ENCODE measurements around the gene IGSF21. TPM values are rescaled to one million over a fixed set of nuclear protein-coding genes. Genes with fewer than 3 reads are reported as not detected.

IGSF21 gene
- total and polyA plus RNA-seq, 4 donors, result 0.95 to 10.1 (median 3.8) TPM

- DNase-seq, result no peak
- intact Hi-C loops (cut with DNase I), result no loop called here
- WGBS, 2 donors, result 38 to 53% methylated on average over 4 of the region's 4 CpGs
- H3K36me3 ChIP-seq (ENCODE audit: control insufficient read depth in 1 of 2, insufficient read depth in 2 of 2, low read length in 1 of 2), result no peaks in the 10 kb centered on the region
- peaks cover 2% of the 10 kb centered on the region for H3K9me3 ChIP-seq (ENCODE audit: control insufficient read depth, low read length)
- no peak overlapping the region for H3K27ac ChIP-seq (ENCODE audit: low read depth in 1 of 2, low read length in 2 of 2)
- H3K27me3 ChIP-seq (ENCODE audit: control insufficient read depth in 1 of 2, insufficient read depth in 2 of 2, low read length in 1 of 2), result no peaks in the 10 kb centered on the region
- no peaks in the 10 kb centered on the region for H3K4me1 ChIP-seq (ENCODE audit: control insufficient read depth in 1 of 2, insufficient read depth in 2 of 2, low read length in 2 of 2)
- no peak for ATAC-seq (ENCODE audit: low FRiP score)
- no peak overlapping the region for H3K4me3 ChIP-seq (ENCODE audit: low read length in 2 of 2)
Observed at GRCh38 chr1:18247151-18247550, 139.6 kb downstream of the IGSF21 start.

- DNase-seq (no peak), ATAC-seq (ENCODE audit: low FRiP score) (no peak)
- intact Hi-C loops (cut with DNase I), result no loop called here
- Histone ChIP-seq H3K36me3 (ENCODE audit: control insufficient read depth in 1 of 2, insufficient read depth in 2 of 2, low read length in 1 of 2) (no peaks in the 10 kb centered on the region), H3K4me1 (ENCODE audit: control insufficient read depth in 1 of 2, insufficient read depth in 2 of 2, low read length in 2 of 2) (no peaks in the 10 kb centered on the region), H3K27me3 (ENCODE audit: control insufficient read depth in 1 of 2, insufficient read depth in 2 of 2, low read length in 1 of 2) (no peaks in the 10 kb centered on the region), H3K4me3 (ENCODE audit: low read length in 2 of 2) (no peak overlapping the region), H3K9me3 (ENCODE audit: control insufficient read depth, low read length) (peaks cover 2% of the 10 kb centered on the region), H3K27ac (ENCODE audit: low read depth in 1 of 2, low read length in 2 of 2) (no peak overlapping the region)
- 32 to 34% methylated on average over 3 of the region's 3 CpGs for WGBS, 2 donors
Observed at GRCh38 chr1:18249631-18250030, 142.0 kb downstream of the IGSF21 start.

DNA sequence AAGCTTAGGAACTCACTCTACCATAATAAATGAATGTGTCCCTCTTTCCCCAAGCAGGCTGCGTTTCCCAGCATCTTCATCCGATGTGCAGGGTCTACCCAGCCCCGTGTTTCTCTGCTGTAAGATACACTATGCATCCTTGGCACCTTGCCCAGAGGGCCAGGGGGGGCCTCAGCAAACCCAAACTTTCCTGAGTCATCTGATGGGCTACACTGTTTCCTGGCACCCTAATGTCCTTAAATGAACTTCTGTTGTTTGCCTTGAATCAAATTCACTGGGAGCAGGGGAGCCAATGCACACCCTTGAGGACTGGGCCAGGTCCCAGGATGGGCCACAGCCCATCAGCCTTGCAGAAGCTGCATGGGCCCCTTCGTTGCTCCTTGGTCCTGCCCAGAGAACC, 145.5 kb downstream of the IGSF21 start:
- ATAC-seq (ENCODE audit: low FRiP score) (no peak), DNase-seq (no peak)
- Histone ChIP-seq H3K27me3 (ENCODE audit: control insufficient read depth in 1 of 2, insufficient read depth in 2 of 2, low read length in 1 of 2) (no peaks in the 10 kb centered on the region), H3K36me3 (ENCODE audit: control insufficient read depth in 1 of 2, insufficient read depth in 2 of 2, low read length in 1 of 2) (no peaks in the 10 kb centered on the region), H3K4me1 (ENCODE audit: control insufficient read depth in 1 of 2, insufficient read depth in 2 of 2, low read length in 2 of 2) (no peaks in the 10 kb centered on the region), H3K27ac (ENCODE audit: low read depth in 1 of 2, low read length in 2 of 2) (no peak overlapping the region), H3K9me3 (ENCODE audit: control insufficient read depth, low read length) (peaks cover 2% of the 10 kb centered on the region), H3K4me3 (ENCODE audit: low read length in 2 of 2) (no peak overlapping the region)
- intact Hi-C loops (cut with DNase I), result no loop called here
- 68 to 77% methylated on average over 4 of the region's 4 CpGs for WGBS, 2 donors

DNA sequence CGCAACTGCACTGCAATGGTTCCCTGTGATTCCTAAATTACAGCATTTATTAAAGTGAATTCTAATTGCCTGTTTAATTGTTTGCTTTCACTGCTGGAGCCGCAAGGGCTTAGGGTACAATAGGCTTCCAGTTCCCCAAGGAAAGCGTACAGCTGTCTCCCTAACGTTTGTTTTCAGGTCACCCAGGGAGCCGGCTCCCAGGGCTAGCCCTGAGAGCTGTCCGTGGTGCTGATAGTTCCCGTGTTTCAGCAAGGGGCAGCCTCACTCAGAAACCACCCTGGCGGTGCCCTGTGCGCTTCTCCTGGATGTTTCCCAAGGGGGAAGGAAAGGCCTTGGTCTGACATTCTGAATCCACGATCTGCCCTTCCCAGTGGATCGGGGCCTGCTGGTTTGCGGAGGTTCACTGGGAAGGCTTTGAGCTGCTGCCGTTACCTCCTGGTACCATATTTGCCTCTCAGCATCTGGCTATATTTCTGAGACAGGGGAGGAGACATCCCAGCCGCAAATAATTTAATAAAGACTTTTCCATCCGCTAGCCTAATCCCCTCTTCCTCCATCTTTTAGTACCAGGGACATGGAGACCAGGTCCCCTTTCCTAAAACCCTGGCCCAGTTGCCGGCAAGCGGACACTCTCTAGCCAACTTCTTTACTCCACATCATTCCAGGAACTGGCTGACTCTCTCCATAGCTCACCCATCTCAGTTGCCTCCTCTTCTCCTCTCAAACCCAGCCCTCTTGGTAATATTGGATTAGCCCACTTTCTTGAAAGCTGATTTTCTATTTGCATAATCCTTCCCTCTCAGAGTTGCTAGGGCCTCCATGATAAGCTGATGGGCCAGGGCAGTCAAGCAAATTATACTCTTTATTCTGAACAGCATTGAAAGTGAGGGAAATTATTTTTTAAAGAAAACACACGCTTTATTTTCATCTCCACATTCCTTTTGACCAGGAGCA, 149.0 kb downstream of the IGSF21 start:
- H3K27me3 ChIP-seq (ENCODE audit: control insufficient read depth in 1 of 2, insufficient read depth in 2 of 2, low read length in 1 of 2), result no peaks in the 10 kb centered on the region
- H3K27ac ChIP-seq (ENCODE audit: low read depth in 1 of 2, low read length in 2 of 2), result no peak overlapping the region
- no peak for ATAC-seq (ENCODE audit: low FRiP score)
- intact Hi-C loops (cut with DNase I), result no loop called here
- no peaks in the 10 kb centered on the region for H3K4me1 ChIP-seq (ENCODE audit: control insufficient read depth in 1 of 2, insufficient read depth in 2 of 2, low read length in 2 of 2)
- H3K4me3 ChIP-seq (ENCODE audit: low read length in 2 of 2), result no peak overlapping the region
- no peaks in the 10 kb centered on the region for H3K9me3 ChIP-seq (ENCODE audit: control insufficient read depth, low read length)
- DNase-seq, result no peak
- no peaks in the 10 kb centered on the region for H3K36me3 ChIP-seq (ENCODE audit: control insufficient read depth in 1 of 2, insufficient read depth in 2 of 2, low read length in 1 of 2)
- WGBS, 2 donors, result 30 to 33% methylated on average over 18 of the region's 18 CpGs

- ATAC-seq (ENCODE audit: low FRiP score) (no peak), DNase-seq (no peak)
- Histone ChIP-seq H3K27ac (ENCODE audit: low read depth in 1 of 2, low read length in 2 of 2) (no peak overlapping the region), H3K9me3 (ENCODE audit: control insufficient read depth, low read length) (no peaks in the 10 kb centered on the region), H3K36me3 (ENCODE audit: control insufficient read depth in 1 of 2, insufficient read depth in 2 of 2, low read length in 1 of 2) (no peaks in the 10 kb centered on the region), H3K27me3 (ENCODE audit: control insufficient read depth in 1 of 2, insufficient read depth in 2 of 2, low read length in 1 of 2) (no peaks in the 10 kb centered on the region), H3K4me1 (ENCODE audit: control insufficient read depth in 1 of 2, insufficient read depth in 2 of 2, low read length in 2 of 2) (no peaks in the 10 kb centered on the region), H3K4me3 (ENCODE audit: low read length in 2 of 2) (no peak overlapping the region)
- intact Hi-C loops (cut with DNase I), result no loop called here
- 36 to 48% methylated on average over 3 of the region's 3 CpGs for WGBS, 2 donors
Observed at GRCh38 chr1:18257778-18258177, 150.2 kb downstream of the IGSF21 start.

- intact Hi-C loops (cut with DNase I), result no loop called here
- Histone ChIP-seq H3K9me3 (ENCODE audit: control insufficient read depth, low read length) (no peaks in the 10 kb centered on the region), H3K27me3 (ENCODE audit: control insufficient read depth in 1 of 2, insufficient read depth in 2 of 2, low read length in 1 of 2) (peaks cover 0 to 1% of the 10 kb centered on the region in 2 donors), H3K36me3 (ENCODE audit: control insufficient read depth in 1 of 2, insufficient read depth in 2 of 2, low read length in 1 of 2) (no peaks in the 10 kb centered on the region), H3K4me1 (ENCODE audit: control insufficient read depth in 1 of 2, insufficient read depth in 2 of 2, low read length in 2 of 2) (no peaks in the 10 kb centered on the region), H3K4me3 (ENCODE audit: low read length in 2 of 2) (no peak overlapping the region), H3K27ac (ENCODE audit: low read depth in 1 of 2, low read length in 2 of 2) (no peak overlapping the region)
- ATAC-seq (ENCODE audit: low FRiP score), result no peak
- 51% methylated on average over 4 of the region's 4 CpGs for WGBS, 2 donors
- no peak for DNase-seq
Observed at GRCh38 chr1:18261891-18262290, 154.3 kb downstream of the IGSF21 start.

- Histone ChIP-seq H3K4me1 (ENCODE audit: control insufficient read depth in 1 of 2, insufficient read depth in 2 of 2, low read length in 2 of 2) (no peaks in the 10 kb centered on the region), H3K36me3 (ENCODE audit: control insufficient read depth in 1 of 2, insufficient read depth in 2 of 2, low read length in 1 of 2) (no peaks in the 10 kb centered on the region), H3K27me3 (ENCODE audit: control insufficient read depth in 1 of 2, insufficient read depth in 2 of 2, low read length in 1 of 2) (peaks cover 0 to 1% of the 10 kb centered on the region in 2 donors), H3K27ac (ENCODE audit: low read depth in 1 of 2, low read length in 2 of 2) (no peak overlapping the region), H3K4me3 (ENCODE audit: low read length in 2 of 2) (no peak overlapping the region), H3K9me3 (ENCODE audit: control insufficient read depth, low read length) (no peaks in the 10 kb centered on the region)
- WGBS, 2 donors, result 19 to 20% methylated on average over 6 of the region's 6 CpGs
- DNase-seq (no peak), ATAC-seq (ENCODE audit: low FRiP score) (no peak)
- intact Hi-C loops (cut with DNase I), result no loop called here
Observed at GRCh38 chr1:18262726-18263125, 155.1 kb downstream of the IGSF21 start.

GRCh38 chr1:18263547-18264120, 156.0 kb downstream of the IGSF21 start:
- H3K27me3 ChIP-seq (ENCODE audit: control insufficient read depth in 1 of 2, insufficient read depth in 2 of 2, low read length in 1 of 2), result peaks cover 0 to 1% of the 10 kb centered on the region in 2 donors
- intact Hi-C loops (cut with DNase I), result no loop called here
- H3K4me1 ChIP-seq (ENCODE audit: control insufficient read depth in 1 of 2, insufficient read depth in 2 of 2, low read length in 2 of 2), result no peaks in the 10 kb centered on the region
- no peak overlapping the region for H3K4me3 ChIP-seq (ENCODE audit: low read length in 2 of 2)
- DNase-seq (no peak), ATAC-seq (ENCODE audit: low FRiP score) (no peak)
- WGBS, 2 donors, result 55% methylated on average over 5 of the region's 5 CpGs
- no peaks in the 10 kb centered on the region for H3K36me3 ChIP-seq (ENCODE audit: control insufficient read depth in 1 of 2, insufficient read depth in 2 of 2, low read length in 1 of 2)
- no peak overlapping the region for H3K27ac ChIP-seq (ENCODE audit: low read depth in 1 of 2, low read length in 2 of 2)
- H3K9me3 ChIP-seq (ENCODE audit: control insufficient read depth, low read length), result no peaks in the 10 kb centered on the region

Measured in aorta (tissue), 5 donors.